ENCODE measurements around the gene RANBP10. TPM values are rescaled to one million over a fixed set of nuclear protein-coding genes. Genes with fewer than 3 reads are reported as not detected.

Gene RANBP10
- total RNA-seq, 2 donors from 2014 or later = 11.1 to 22.8 TPM

GRCh38 chr16:67723911-67724305, 82.5 kb downstream of the RANBP10 start:
- H3K27me3 ChIP-seq (replicated peaks; ENCODE audit: insufficient read depth) = no peaks in the 10 kb centered on the region
- no peak for TF ChIP-seq POLR2AphosphoS5 (IDR thresholded peaks at IDR 0.05)
- TF ChIP-seq POLR2A (IDR thresholded peaks at IDR 0.05) = no peak
- TF ChIP-seq CTCF (IDR thresholded peaks at IDR 0.05) = no peak
- no peak for DNase-seq (ENCODE audit: low spot score)
- H3K4me1 ChIP-seq (replicated peaks) = no peaks in the 10 kb centered on the region
- 93% methylated on average over 5 of the region's 5 CpGs for WGBS
- H3K9me3 ChIP-seq = no peaks in the 10 kb centered on the region
- intact Hi-C loops (cut with DNase I) = no loop called here
- H3K36me3 ChIP-seq = peaks cover 0 to 10% of the 10 kb centered on the region in 2 donors
- H3K27ac ChIP-seq = no peak overlapping the region
- H3K4me3 ChIP-seq = no peak overlapping the region

GRCh38 chr16:67723151-67723910, 83.0 kb downstream of the RANBP10 start:
- TF ChIP-seq POLR2AphosphoS5 (IDR thresholded peaks at IDR 0.05) (no peak), POLR2A (IDR thresholded peaks at IDR 0.05) (no peak), CTCF (IDR thresholded peaks at IDR 0.05) (no peak)

GRCh38 chr16:67720236-67720635, 86.1 kb downstream of the RANBP10 start:
- Histone ChIP-seq H3K27ac (peak overlapping the region; percentile 70 to 73), H3K9me3 (no peaks in the 10 kb centered on the region), H3K4me3 (no peak overlapping the region), H3K36me3 (no peaks in the 10 kb centered on the region), H3K27me3 (replicated peaks; ENCODE audit: insufficient read depth) (no peaks in the 10 kb centered on the region), H3K4me1 (replicated peaks) (no peaks in the 10 kb centered on the region)
- intact Hi-C loops (cut with DNase I) = no loop called here
- no peak for DNase-seq (ENCODE audit: low spot score)
- 27% methylated on average over 1 of the region's 1 CpG for WGBS
- no peak for TF ChIP-seq POLR2AphosphoS5 (IDR thresholded peaks at IDR 0.05)
- TF ChIP-seq POLR2A (IDR thresholded peaks at IDR 0.05) = no peak
- no peak for TF ChIP-seq CTCF (IDR thresholded peaks at IDR 0.05)

More at GRCh38 chr16:67723151-67723910, 83.0 kb downstream of the RANBP10 start:
- 92% methylated on average over 5 of the region's 5 CpGs for WGBS
- intact Hi-C loops (cut with DNase I) = no loop called here
- Histone ChIP-seq H3K4me1 (replicated peaks) (no peaks in the 10 kb centered on the region), H3K9me3 (no peaks in the 10 kb centered on the region), H3K36me3 (peaks cover 0 to 4% of the 10 kb centered on the region in 2 donors), H3K4me3 (no peak overlapping the region), H3K27me3 (replicated peaks; ENCODE audit: insufficient read depth) (no peaks in the 10 kb centered on the region), H3K27ac (no peak overlapping the region)
- no peak for DNase-seq (ENCODE audit: low spot score)

GRCh38 chr16:67719778-67720144, 86.6 kb downstream of the RANBP10 start:
- Histone ChIP-seq H3K4me3 (peak overlapping the region; percentile 81 to 86), H3K36me3 (no peaks in the 10 kb centered on the region), H3K27ac (peak overlapping the region; percentile 70 to 73), H3K27me3 (replicated peaks; ENCODE audit: insufficient read depth) (no peaks in the 10 kb centered on the region), H3K4me1 (replicated peaks) (no peaks in the 10 kb centered on the region), H3K9me3 (no peaks in the 10 kb centered on the region)
- no peak for TF ChIP-seq CTCF (IDR thresholded peaks at IDR 0.05)
- TF ChIP-seq POLR2A (IDR thresholded peaks at IDR 0.05) = no peak
- no peak for TF ChIP-seq POLR2AphosphoS5 (IDR thresholded peaks at IDR 0.05)
- intact Hi-C loops (cut with DNase I) = no loop called here
- 3% methylated on average over 5 of the region's 5 CpGs for WGBS
- DNase-seq (ENCODE audit: low spot score) = peak; percentile 21
